Measurements from ENCODE around the gene GSAP.

Gene GSAP

GRCh38 chr7:77439572-77439971 lies 23.4 kb upstream of the GSAP start:
- DNase-seq (ENCODE audit: low read depth): no peak

GRCh38 chr7:77438131-77438530 lies 22.0 kb upstream of the GSAP start:
- DNase-seq (ENCODE audit: low read depth): no peak

- DNase-seq (ENCODE audit: low read depth): no peak
Observed at GRCh38 chr7:77434570-77435275, 18.6 kb upstream of the GSAP start.

GRCh38 chr7:77433901-77434300 lies 17.8 kb upstream of the GSAP start:
- no peak for DNase-seq (ENCODE audit: low read depth)

- no peak for DNase-seq (ENCODE audit: low read depth)
Observed at GRCh38 chr7:77430927-77431326, 14.8 kb upstream of the GSAP start.

GRCh38 chr7:77428777-77429231 lies 12.7 kb upstream of the GSAP start:
- no peak for DNase-seq (ENCODE audit: low read depth)

- DNase-seq (ENCODE audit: low read depth): no peak
Observed at GRCh38 chr7:77427996-77428603, 12.0 kb upstream of the GSAP start.

- no peak for DNase-seq (ENCODE audit: low read depth)
Observed at GRCh38 chr7:77426521-77427051, 10.4 kb upstream of the GSAP start.

GRCh38 chr7:77426052-77426404 lies 9.9 kb upstream of the GSAP start:
- no peak for DNase-seq (ENCODE audit: low read depth)

GRCh38 chr7:77425101-77426051 lies 9.2 kb upstream of the GSAP start:
- DNase-seq (ENCODE audit: low read depth): no peak

GRCh38 chr7:77422500-77422899 lies 6.4 kb upstream of the GSAP start:
- no peak for DNase-seq (ENCODE audit: low read depth)

GRCh38 chr7:77420986-77421672 lies 5.0 kb upstream of the GSAP start:
- no peak for DNase-seq (ENCODE audit: low read depth)

- DNase-seq (ENCODE audit: low read depth): no peak
Observed at GRCh38 chr7:77420438-77420837, 4.3 kb upstream of the GSAP start.

GRCh38 chr7:77419102-77419501 lies 3.0 kb upstream of the GSAP start:
- no peak for DNase-seq (ENCODE audit: low read depth)

- DNase-seq (ENCODE audit: low read depth): no peak
Observed at GRCh38 chr7:77417801-77418200, 1.7 kb upstream of the GSAP start.

GRCh38 chr7:77416621-77417371 lies 647 bp upstream of the GSAP start:
- DNase-seq (ENCODE audit: low read depth): no peak

GRCh38 chr7:77415476-77415822 lies 700 bp downstream of the GSAP start:
- no peak for DNase-seq (ENCODE audit: low read depth)

- no peak for DNase-seq (ENCODE audit: low read depth)
Observed at GRCh38 chr7:77413861-77414424, 2.2 kb downstream of the GSAP start.

GRCh38 chr7:77413128-77413527 lies 3.0 kb downstream of the GSAP start:
- DNase-seq (ENCODE audit: low read depth): no peak

GRCh38 chr7:77409739-77410547 lies 6.2 kb downstream of the GSAP start:
- no peak for DNase-seq (ENCODE audit: low read depth)
